Smooth muscle cell (in vitro differentiated cells): ENCODE results near the gene RAB11FIP3. TPM values are rescaled to one million over a fixed set of nuclear protein-coding genes. Genes with fewer than 3 reads are reported as not detected.

ENCODE experiments used
- DNase-seq: peaks from one replicate; lab custom pipeline; 2025; ENCODE audit not compliant: unreplicated experiment; lab: John Stamatoyannopoulos, UW
- H2AFZ ChIP-seq: fragments of 200-600 bp; sonication (generic); 2 replicates; pipeline ENCODE4 v1.6.0; 2016; ENCODE audit warnings: antibody characterized with exemption, low read depth, mild to moderate bottlenecking
- H3F3A ChIP-seq: fragments of 200-600 bp; sonication (generic); 2 replicates; pipeline ENCODE4 v1.6.0; 2017; ENCODE audit warnings: antibody characterized with exemption, low read depth
- H3K27ac ChIP-seq: fragments of 200-600 bp; sonication (generic); 2 replicates; pipeline ENCODE4 v1.5.1; 2016; ENCODE audit warnings: low read depth, mild to moderate bottlenecking
- H3K27me3 ChIP-seq: fragments of 200-600 bp; sonication (generic); 2 replicates; pipeline ENCODE4 v1.6.1; 2016; ENCODE audit warnings: low read depth, mild to moderate bottlenecking
- H3K36me3 ChIP-seq: fragments of 200-600 bp; sonication (generic); 2 replicates; pipeline ENCODE4 v1.5.1; 2016; ENCODE audit warnings: low read depth
- H3K4me1 ChIP-seq: fragments of 200-600 bp; sonication (generic); 2 replicates; pipeline ENCODE4 v1.5.1; 2016; ENCODE audit warnings: low read depth
- H3K4me2 ChIP-seq: fragments of 200-600 bp; sonication (generic); 2 replicates; pipeline ENCODE4 v1.6.0; 2016; ENCODE audit warnings: mild to moderate bottlenecking
- H3K4me3 ChIP-seq: fragments of 200-600 bp; sonication (generic); 2 replicates; pipeline ENCODE4 v1.5.1; 2016; ENCODE audit warnings: mild to moderate bottlenecking
- H3K79me2 ChIP-seq: fragments of 200-600 bp; sonication (generic); 2 replicates; pipeline ENCODE4 v1.6.0; 2016; ENCODE audit warnings: low read depth, mild to moderate bottlenecking
- H3K9ac ChIP-seq: fragments of 200-600 bp; sonication (generic); 2 replicates; pipeline ENCODE4 v1.6.0; 2016; ENCODE audit warnings: low read depth
- H3K9me3 ChIP-seq: fragments of 200-600 bp; sonication (generic); replicated peaks from 2 replicates; pipeline ENCODE4 v1.5.1; 2016; ENCODE audit warnings: low read depth
- H4K20me1 ChIP-seq: fragments of 200-600 bp; sonication (generic); 2 replicates; pipeline ENCODE4 v1.6.0; 2016; ENCODE audit warnings: low read depth
- CTCF ChIP-seq: fragments of 200-600 bp; sonication (generic); IDR thresholded peaks from 2 replicates; pipeline ENCODE4 v1.5.1; 2017; ENCODE audit warnings: borderline replicate concordance, mild to moderate bottlenecking, antibody characterized with exemption; ENCODE audit not compliant: insufficient read depth, poor library complexity, severe bottlenecking
- WGBS: methylation state at CpG from one replicate; pipeline ENCODE4 v1.1.7; 2016; ENCODE audit warnings: low lambda C conversion rate; 5-methylcytosine and 5-hydroxymethylcytosine counted together
- polyA plus RNA-seq: library from polyadenylated mRNA; unstranded; fragments of >200 nt; fragmentation: Nextera tagmentation; extraction: Ambion mirVana; gene quantifications from 2 replicates; pipeline ENCODE4 v1.2.1, GENCODE V29; 2016
- total RNA-seq: library from RNA; depleted of rRNA; stranded (reverse); fragments of >200 nt; gene quantifications from 2 replicates; pipeline ENCODE4 v1.2.3, GENCODE V29; 2014

RAB11FIP3 gene
- total and polyA plus RNA-seq, 2 experiments from 2014 or later: 19.5 to 20.4 TPM

GRCh38 chr16:558298-559020 lies 133.0 kb downstream of the RAB11FIP3 start:
- Histone ChIP-seq H3K27ac (no peak overlapping the region), H3K36me3 (no peaks in the 10 kb centered on the region), H3K9me3 (no peaks in the 10 kb centered on the region), H3K27me3 (peaks cover 41% of the 10 kb centered on the region), H3K79me2 (no peaks in the 10 kb centered on the region), H3K4me2 (no peak overlapping the region), H4K20me1 (no peaks in the 10 kb centered on the region), H3K4me1 (no peaks in the 10 kb centered on the region), H3F3A (no peaks in the 10 kb centered on the region), H2AFZ (no peak overlapping the region), H3K4me3 (no peak overlapping the region), H3K9ac (no peak overlapping the region)
- no peak for TF ChIP-seq CTCF
- WGBS: 87% methylated on average over 22 of the region's 22 CpGs
- DNase-seq: no peak

- Histone ChIP-seq H3K36me3 (no peaks in the 10 kb centered on the region), H3K79me2 (no peaks in the 10 kb centered on the region), H4K20me1 (no peaks in the 10 kb centered on the region), H3K4me1 (no peaks in the 10 kb centered on the region), H3K27ac (no peak overlapping the region), H2AFZ (no peak overlapping the region), H3K9ac (no peak overlapping the region), H3K4me3 (no peak overlapping the region), H3F3A (no peaks in the 10 kb centered on the region), H3K4me2 (no peak overlapping the region), H3K27me3 (peaks cover 41% of the 10 kb centered on the region), H3K9me3 (no peaks in the 10 kb centered on the region)
- DNase-seq: no peak
- WGBS: 88% methylated on average over 11 of the region's 15 CpGs
- no peak for TF ChIP-seq CTCF
Observed at GRCh38 chr16:559021-559380, 133.6 kb downstream of the RAB11FIP3 start.

GRCh38 chr16:559411-560203 lies 134.2 kb downstream of the RAB11FIP3 start:
- no peak overlapping the region for H3K27ac ChIP-seq
- no peaks in the 10 kb centered on the region for H4K20me1 ChIP-seq
- no peak overlapping the region for H2AFZ ChIP-seq
- no peak for TF ChIP-seq CTCF
- no peaks in the 10 kb centered on the region for H3K36me3 ChIP-seq
- no peak overlapping the region for H3K4me2 ChIP-seq
- H3F3A ChIP-seq: no peaks in the 10 kb centered on the region
- H3K79me2 ChIP-seq: no peaks in the 10 kb centered on the region
- no peak overlapping the region for H3K4me3 ChIP-seq
- peaks cover 41% of the 10 kb centered on the region for H3K27me3 ChIP-seq
- 23% methylated on average over 30 of the region's 62 CpGs for WGBS
- H3K9ac ChIP-seq: no peak overlapping the region
- DNase-seq: no peak
- no peaks in the 10 kb centered on the region for H3K4me1 ChIP-seq
- no peaks in the 10 kb centered on the region for H3K9me3 ChIP-seq
